ENCODE results near the gene OLFML2A. TPM values are rescaled to one million over a fixed set of nuclear protein-coding genes. Genes with fewer than 3 reads are reported as not detected.

Gene OLFML2A
- total and polyA plus RNA-seq, 2 of the 13 experiments (the other 11 are each of a cell fraction or from before 2014, with no cell fraction given) = 0.01 to 0.02 TPM

DNA sequence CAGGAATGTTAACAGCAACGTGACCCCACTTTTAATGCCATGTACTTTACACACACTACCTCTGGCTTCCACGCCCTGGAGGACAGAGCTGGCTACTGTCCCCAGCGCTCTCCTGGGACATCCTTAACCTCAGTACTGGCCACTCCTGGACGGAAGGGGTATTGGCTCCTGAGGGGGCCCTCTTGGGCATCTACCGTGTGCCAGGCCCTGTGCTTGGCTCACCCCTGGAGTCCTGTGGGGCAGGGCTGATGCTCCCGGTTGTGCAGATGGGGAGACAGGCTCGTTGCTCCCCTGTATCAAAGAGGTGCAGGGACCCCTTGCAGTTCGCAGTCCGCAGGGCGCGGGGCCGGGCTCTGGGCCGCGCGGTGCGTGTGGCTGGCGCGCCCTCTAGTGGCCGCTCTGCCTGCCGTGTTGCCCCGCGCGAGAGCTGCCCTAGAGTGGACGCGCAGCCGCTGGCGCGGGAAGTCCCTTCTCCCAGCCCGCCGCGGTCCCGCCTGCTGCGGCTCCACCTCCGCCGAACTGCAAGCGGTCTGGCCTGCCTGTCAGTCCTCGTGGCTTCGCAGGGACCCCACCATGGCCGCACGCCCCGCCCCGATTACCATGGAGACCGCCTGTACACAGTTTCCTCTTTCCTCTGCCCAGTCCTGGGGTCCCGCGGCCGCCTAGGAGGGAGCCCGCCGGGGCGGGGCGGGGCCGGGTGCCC, 76.0 kb downstream of the OLFML2A start, which contains the start of gene WDR38 (continued):
- TF ChIP-seq ZNF430 (CRISPR knock-in tag; IDR thresholded peaks at IDR 0.05) = peak; percentile 70; the same call in 1 of the 2 replicates
- TF ChIP-seq ETV5 (CRISPR knock-in tag; IDR thresholded peaks at IDR 0.05; ENCODE audit: borderline replicate concordance) = peak; percentile 45
- TF ChIP-seq SIX1 (CRISPR knock-in tag; IDR thresholded peaks at IDR 0.05; ENCODE audit: borderline replicate concordance) = no peak
- no peak for TF ChIP-seq MXI1 (IDR thresholded peaks at IDR 0.05; ENCODE audit: borderline replicate concordance, low read depth, low read length)
- no peak for TF ChIP-seq ONECUT2 (CRISPR knock-in tag; IDR thresholded peaks at IDR 0.05)
- TF ChIP-seq, protein P1, sequence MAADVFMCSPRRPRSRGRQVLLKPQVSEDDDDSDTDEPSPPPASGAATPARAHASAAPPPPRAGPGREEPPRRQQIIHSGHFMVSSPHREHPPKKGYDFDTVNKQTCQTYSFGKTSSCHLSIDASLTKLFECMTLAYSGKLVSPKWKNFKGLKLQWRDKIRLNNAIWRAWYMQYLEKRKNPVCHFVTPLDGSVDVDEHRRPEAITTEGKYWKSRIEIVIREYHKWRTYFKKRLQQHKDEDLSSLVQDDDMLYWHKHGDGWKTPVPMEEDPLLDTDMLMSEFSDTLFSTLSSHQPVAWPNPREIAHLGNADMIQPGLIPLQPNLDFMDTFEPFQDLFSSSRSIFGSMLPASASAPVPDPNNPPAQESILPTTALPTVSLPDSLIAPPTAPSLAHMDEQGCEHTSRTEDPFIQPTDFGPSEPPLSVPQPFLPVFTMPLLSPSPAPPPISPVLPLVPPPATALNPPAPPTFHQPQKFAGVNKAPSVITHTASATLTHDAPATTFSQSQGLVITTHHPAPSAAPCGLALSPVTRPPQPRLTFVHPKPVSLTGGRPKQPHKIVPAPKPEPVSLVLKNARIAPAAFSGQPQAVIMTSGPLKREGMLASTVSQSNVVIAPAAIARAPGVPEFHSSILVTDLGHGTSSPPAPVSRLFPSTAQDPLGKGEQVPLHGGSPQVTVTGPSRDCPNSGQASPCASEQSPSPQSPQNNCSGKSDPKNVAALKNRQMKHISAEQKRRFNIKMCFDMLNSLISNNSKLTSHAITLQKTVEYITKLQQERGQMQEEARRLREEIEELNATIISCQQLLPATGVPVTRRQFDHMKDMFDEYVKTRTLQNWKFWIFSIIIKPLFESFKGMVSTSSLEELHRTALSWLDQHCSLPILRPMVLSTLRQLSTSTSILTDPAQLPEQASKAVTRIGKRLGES (CRISPR knock-in tag; IDR thresholded peaks at IDR 0.05; ENCODE audit: borderline replicate concordance) = no peak
- TF ChIP-seq ZNF598 (CRISPR knock-in tag; IDR thresholded peaks at IDR 0.05; ENCODE audit: borderline replicate concordance) = no peak; the same call in 1 of the 2 replicates
- TF ChIP-seq, protein P2, sequence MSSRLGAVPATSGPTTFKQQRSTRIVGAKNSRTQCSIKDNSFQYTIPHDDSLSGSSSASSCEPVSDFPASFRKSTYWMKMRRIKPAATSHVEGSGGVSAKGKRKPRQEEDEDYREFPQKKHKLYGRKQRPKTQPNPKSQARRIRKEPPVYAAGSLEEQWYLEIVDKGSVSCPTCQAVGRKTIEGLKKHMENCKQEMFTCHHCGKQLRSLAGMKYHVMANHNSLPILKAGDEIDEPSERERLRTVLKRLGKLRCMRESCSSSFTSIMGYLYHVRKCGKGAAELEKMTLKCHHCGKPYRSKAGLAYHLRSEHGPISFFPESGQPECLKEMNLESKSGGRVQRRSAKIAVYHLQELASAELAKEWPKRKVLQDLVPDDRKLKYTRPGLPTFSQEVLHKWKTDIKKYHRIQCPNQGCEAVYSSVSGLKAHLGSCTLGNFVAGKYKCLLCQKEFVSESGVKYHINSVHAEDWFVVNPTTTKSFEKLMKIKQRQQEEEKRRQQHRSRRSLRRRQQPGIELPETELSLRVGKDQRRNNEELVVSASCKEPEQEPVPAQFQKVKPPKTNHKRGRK (CRISPR knock-in tag; IDR thresholded peaks at IDR 0.05) = no peak
- TF ChIP-seq, protein P3, sequence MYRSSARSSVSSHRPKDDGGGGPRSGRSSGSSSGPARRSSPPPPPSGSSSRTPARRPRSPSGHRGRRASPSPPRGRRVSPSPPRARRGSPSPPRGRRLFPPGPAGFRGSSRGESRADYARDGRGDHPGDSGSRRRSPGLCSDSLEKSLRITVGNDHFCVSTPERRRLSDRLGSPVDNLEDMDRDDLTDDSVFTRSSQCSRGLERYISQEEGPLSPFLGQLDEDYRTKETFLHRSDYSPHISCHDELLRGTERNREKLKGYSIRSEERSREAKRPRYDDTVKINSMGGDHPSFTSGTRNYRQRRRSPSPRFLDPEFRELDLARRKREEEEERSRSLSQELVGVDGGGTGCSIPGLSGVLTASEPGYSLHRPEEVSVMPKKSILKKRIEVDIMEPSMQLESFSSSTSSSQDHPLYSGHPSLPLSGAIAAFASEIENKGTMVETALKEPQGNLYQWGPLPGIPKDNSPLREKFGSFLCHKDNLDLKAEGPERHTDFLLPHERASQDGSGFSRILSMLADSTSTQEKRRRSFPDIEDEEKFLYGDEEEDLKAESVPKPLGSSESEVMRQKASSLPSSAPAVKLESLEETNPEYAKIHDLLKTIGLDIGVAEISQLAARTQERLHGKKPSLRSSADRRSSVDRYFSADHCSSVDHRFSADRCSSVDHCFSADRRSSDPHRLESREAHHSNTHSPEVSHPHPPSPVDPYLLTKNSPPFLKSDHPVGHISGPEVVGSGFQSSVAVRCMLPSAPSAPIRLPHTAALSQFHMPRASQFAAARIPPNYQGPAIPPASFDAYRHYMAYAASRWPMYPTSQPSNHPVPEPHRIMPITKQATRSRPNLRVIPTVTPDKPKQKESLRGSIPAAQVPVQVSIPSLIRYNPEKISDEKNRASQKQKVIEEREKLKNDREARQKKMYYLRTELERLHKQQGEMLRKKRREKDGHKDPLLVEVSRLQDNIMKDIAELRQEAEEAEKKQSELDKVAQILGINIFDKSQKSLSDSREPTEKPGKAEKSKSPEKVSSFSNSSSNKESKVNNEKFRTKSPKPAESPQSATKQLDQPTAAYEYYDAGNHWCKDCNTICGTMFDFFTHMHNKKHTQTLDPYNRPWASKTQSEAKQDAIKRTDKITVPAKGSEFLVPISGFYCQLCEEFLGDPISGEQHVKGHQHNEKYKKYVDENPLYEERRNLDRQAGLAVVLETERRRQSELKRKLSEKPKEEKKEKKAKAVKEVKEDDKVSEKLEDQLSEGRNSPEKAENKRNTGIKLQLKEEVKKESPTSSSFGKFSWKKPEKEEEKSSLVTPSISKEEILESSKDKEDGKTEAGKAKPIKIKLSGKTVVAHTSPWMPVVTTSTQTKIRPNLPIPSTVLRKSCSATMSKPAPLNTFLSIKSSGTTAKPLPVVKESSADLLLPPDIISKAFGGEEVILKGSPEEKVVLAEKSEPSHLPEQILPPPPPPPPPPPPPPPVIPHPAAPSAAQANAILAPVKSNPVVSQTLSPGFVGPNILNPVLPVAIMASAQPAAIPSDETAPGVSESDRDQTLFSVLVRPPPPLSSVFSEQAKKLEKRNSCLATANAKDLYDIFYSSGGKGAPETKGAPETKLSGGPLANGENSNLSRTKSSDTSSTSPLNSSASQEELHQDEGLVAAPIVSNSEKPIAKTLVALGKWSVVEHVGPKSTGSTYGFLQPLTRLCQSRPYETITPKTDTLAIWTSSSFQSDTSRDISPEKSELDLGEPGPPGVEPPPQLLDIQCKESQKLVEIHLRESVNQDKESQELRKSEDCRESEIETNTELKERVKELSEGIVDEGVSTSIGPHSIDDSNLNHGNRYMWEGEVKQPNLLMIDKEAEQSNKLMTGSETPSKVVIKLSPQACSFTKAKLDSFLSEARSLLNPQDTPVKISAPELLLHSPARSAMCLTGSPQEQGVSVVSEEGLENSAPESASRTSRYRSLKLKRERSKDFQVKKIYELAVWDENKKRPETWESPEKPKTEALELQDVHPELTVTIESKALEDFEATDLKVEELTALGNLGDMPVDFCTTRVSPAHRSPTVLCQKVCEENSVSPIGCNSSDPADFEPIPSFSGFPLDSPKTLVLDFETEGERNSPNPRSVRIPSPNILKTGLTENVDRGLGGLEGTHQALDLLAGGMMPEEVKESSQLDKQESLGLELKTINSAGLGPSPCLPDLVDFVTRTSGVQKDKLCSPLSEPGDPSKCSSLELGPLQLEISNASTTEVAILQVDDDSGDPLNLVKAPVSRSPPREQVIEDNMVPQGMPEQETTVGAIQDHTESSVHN (CRISPR knock-in tag; IDR thresholded peaks at IDR 0.05) = no peak
- TF ChIP-seq SOX6 (IDR thresholded peaks at IDR 0.05) = no peak
- peak; percentile 53 for TF ChIP-seq SOX6 (CRISPR knock-in tag; IDR thresholded peaks at IDR 0.05)
- TF ChIP-seq, protein P4, sequence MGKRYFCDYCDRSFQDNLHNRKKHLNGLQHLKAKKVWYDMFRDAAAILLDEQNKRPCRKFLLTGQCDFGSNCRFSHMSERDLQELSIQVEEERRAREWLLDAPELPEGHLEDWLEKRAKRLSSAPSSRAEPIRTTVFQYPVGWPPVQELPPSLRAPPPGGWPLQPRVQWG (CRISPR knock-in tag; IDR thresholded peaks at IDR 0.05; ENCODE audit: borderline replicate concordance, low read depth) = no peak

Measured in HepG2 (cell line).